Mucosa of descending colon (tissue), 3 donors: ENCODE data around the gene IRX3. TPM values are rescaled to one million over a fixed set of nuclear protein-coding genes. Genes with fewer than 3 reads are reported as not detected.
"Not testable (repeated sequence)": the region's sequence is repeated elsewhere in the genome, so short reads cannot be mapped to it uniquely, and the experiment has no call there.

Source experiments
- ATAC-seq: fragments of 200-7000 bp; cut with Tn5 transposase; one replicate; pipeline ENCODE4 v1.9.1; 2020; ENCODE audit warnings: mild to moderate bottlenecking, moderate library complexity
- DNase-seq, 3 donors: peaks; one replicate each; pipeline ENCODE4 v3.0.0-alpha.2; 2020
- H3K36me3 ChIP-seq: fragments of 200-600 bp; one replicate; pipeline ENCODE4 v1.8.0; 2021; ENCODE audit warnings: low read depth, mild to moderate bottlenecking
- H3K4me1 ChIP-seq: fragments of 200-600 bp; one replicate; pipeline ENCODE4 v1.8.0; 2021; ENCODE audit warnings: low read depth, mild to moderate bottlenecking
- H3K4me3 ChIP-seq: fragments of 200-600 bp; one replicate; pipeline ENCODE4 v1.8.0; 2021; ENCODE audit warnings: mild to moderate bottlenecking
- H3K9me3 ChIP-seq: fragments of 200-600 bp; one replicate; pipeline ENCODE4 v1.8.0; 2021; ENCODE audit warnings: mild to moderate bottlenecking
- intact Hi-C, 2 donors: fragments of 100-400 bp; cut with DNase I in 1 of 2; cut with micrococcal nuclease in 1 of 2; formaldehyde crosslinking; loops; one replicate each; pipeline versions ENCODE4 v1.11.0 to v1.11.1; 2022; cut with DNase I, micrococcal nuclease
- total RNA-seq, 3 donors: library from RNA; stranded (reverse); fragmentation: NEBNext Ultra II Directional in 2 of 3; extraction: Animal tissue kit (Norgen Biotek cat#: 25700) in 2 of 3; gene quantifications; one replicate each; pipeline versions ENCODE4 v1.2.1 to v1.2.4, GENCODE V29; 2021 to 2023
- TF ChIP-seq, protein P1 (sequence below): fragments of 200-600 bp; IDR thresholded peaks from one replicate; pipeline ENCODE4 v1.8.0; 2022; ENCODE audit warnings: antibody characterized with exemption, mild to moderate bottlenecking
- donor health status: DM: no; HTN: no; CAD: no; lungs with moderate emphysema.
- donor health status: DM: no; HTN: no; CAD: no.
- donor health status: DM: no; HTN: yes; CAD: no.

Gene IRX3
- total RNA-seq, 3 donors from 2014 or later = 0.44 TPM; not detected in 2

DNA sequence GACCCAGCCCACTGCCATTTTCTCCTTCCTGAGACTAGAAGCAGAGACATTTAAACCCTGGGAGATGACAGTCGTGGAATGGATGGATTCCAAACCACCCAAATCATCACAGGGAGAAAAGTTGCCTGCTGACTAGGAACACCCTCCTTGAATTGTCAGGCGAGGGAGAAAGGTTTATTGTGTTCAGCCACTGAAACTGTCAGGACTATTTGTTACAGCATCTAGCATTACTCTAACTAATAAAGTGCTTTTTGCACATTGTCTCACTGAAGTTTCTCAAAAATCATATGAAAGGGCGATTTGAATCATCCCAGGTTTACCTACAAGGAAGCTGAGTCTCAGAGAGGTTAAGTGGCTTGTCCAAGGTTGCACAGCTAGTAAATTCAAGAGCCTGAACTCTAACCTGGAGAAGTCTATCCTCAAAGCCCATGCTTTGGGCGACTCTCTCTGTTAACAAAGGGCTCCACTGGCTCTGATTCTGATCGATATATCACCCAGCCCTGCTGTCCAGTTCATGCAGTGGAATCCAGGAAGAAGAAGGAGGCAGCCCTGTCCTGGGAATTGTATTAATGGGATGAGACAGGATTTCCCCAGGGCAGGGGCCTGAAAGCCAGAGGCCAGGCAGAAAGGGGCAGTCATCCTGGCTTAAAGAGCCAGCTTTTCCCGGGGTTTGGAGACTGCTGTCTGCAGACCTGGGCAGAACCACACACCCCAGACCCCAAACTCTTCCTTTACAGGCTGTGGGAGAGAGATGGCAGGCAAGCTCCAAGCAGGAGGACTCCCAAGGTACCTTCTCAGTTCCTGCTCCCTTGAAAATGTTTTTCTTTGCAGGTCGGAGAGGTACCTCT lies 37.5 kb downstream of the IRX3 start:
- DNase-seq (no peak), ATAC-seq (no peak)
- no peaks in the 10 kb centered on the region for H3K9me3 ChIP-seq
- no peaks in the 10 kb centered on the region for H3K4me1 ChIP-seq
- no peak overlapping the region for H3K4me3 ChIP-seq
- TF ChIP-seq, protein P1, sequence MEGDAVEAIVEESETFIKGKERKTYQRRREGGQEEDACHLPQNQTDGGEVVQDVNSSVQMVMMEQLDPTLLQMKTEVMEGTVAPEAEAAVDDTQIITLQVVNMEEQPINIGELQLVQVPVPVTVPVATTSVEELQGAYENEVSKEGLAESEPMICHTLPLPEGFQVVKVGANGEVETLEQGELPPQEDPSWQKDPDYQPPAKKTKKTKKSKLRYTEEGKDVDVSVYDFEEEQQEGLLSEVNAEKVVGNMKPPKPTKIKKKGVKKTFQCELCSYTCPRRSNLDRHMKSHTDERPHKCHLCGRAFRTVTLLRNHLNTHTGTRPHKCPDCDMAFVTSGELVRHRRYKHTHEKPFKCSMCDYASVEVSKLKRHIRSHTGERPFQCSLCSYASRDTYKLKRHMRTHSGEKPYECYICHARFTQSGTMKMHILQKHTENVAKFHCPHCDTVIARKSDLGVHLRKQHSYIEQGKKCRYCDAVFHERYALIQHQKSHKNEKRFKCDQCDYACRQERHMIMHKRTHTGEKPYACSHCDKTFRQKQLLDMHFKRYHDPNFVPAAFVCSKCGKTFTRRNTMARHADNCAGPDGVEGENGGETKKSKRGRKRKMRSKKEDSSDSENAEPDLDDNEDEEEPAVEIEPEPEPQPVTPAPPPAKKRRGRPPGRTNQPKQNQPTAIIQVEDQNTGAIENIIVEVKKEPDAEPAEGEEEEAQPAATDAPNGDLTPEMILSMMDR = no peak
- intact Hi-C loops = no loop called here
- no peaks in the 10 kb centered on the region for H3K36me3 ChIP-seq

DNA sequence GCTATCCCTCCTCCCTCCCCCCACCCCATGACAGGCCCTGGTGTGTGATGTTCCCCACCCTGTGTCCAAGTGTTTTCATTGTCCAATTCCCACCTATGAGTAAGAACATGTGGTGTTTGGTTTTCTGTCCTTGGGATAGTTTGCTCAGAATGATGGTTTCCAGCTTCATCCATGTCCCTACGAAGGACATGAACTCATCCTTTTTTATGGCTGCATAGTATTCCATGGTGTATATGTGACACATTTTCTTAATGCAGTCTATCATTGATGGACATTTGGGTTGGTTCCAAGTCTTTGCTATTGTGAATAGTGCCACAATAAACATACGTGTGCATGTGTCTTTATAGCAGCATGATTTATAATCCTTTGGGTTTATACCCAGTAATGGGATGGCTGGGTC lies 38.9 kb downstream of the IRX3 start:
- H3K4me3 ChIP-seq, H3K4me1 ChIP-seq, DNase-seq, intact Hi-C loops, H3K36me3 ChIP-seq, ATAC-seq, H3K9me3 ChIP-seq: not testable (repeated sequence)

DNA sequence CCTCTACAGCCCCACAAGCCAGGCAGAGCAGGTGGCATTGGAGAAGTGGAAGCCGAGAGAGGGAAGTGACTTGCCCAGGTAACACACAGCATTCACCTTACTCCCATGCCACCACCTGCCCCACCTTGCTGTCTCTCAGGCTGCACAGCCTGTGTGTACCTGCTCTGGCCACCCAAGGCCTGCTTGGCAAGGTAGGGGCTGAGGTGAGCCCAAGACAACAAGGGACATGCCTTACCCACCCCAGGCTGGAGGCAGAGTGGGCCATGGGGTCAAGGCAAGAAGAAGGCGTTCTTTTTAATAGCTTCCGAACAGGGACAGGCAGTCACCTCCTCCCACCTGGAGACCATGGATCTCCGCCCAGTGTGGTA lies 40.1 kb downstream of the IRX3 start:
- Histone ChIP-seq H3K4me1 (no peaks in the 10 kb centered on the region), H3K4me3 (no peak overlapping the region), H3K36me3 (no peaks in the 10 kb centered on the region), H3K9me3 (no peaks in the 10 kb centered on the region)
- DNase-seq = no peak
- TF ChIP-seq, protein P1 = no peak
- intact Hi-C loops = no loop called here
- ATAC-seq = no peak

DNA sequence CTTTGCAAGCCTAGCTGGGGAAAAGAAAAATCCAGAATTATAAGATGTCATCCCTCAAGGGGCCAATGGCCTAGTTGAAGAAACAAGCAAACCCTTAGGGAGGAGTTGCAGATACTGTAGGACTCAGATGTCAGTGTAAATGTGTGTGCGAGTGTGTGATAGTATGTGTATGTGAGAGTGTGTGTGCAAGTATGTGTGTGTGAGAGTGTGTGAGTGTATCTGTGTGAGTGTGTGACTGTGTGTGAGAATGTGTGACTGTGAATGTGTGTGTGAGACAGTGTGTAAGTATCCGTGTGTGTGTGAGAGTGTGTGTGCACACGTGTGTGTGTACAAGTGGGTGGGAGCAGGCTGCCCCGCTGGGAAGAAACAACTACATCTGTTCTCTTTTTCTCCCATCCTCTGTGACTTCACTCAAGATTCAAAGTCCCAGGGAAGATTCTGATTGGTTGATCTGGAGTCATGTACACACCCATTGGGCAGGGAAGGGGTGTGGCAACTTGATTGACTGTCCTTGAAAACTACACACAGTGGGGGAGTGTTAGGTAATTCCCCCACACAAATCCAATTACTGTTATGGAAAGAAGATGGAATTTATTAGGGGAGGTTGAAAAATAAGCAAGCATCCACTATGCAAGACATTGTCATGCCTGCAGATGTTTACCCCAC lies 40.7 kb downstream of the IRX3 start:
- ATAC-seq (no peak), DNase-seq (no peak)
- Histone ChIP-seq H3K36me3 (no peaks in the 10 kb centered on the region), H3K9me3 (no peaks in the 10 kb centered on the region), H3K4me1 (no peaks in the 10 kb centered on the region), H3K4me3 (no peak overlapping the region)
- TF ChIP-seq, protein P1 = no peak
- intact Hi-C loops = no loop called here

DNA sequence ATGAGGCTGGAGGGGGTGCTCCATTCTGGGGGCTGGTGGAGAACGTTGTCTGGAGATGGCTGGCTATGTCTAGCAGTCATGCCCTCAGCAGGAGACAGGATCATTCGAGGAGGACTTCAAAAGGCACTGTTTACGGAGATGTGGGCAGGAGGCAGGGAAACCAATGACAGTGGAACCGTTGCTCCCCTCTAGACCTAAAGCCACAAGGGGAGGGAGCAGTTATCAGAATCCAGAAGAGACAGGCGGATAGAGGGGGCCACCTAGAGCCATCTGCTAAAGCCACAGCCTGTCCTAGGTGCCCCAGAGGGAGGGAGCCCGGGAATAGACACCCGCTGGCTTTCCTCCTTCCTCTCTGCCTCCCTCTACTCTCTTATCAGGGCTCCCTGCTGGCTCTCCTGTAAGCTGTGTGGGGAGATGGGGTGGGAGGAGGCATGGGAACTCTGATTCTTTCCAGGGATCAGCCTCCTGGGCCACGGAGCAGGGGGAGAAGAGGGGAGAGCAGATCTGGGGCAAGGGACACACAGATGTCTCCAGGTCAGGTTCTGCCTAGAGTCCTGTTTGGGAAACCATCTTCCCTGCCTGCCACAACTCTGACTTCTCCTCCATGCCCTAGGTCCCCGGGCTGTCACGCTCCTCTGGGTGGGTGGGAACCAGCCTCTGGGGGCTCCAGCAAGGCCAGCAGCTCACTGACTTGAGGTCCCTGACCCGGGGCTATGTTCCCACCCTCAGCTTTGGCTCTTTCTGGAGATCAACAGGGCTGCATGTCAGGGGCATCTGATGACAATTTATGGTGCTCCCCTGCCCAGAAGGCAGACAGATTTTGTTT lies 42.3 kb downstream of the IRX3 start:
- ATAC-seq (no peak), DNase-seq (no peak)
- TF ChIP-seq, protein P1 = no peak
- no peak overlapping the region for H3K4me3 ChIP-seq
- no peaks in the 10 kb centered on the region for H3K9me3 ChIP-seq
- intact Hi-C loops = no loop called here
- no peaks in the 10 kb centered on the region for H3K4me1 ChIP-seq
- H3K36me3 ChIP-seq = no peaks in the 10 kb centered on the region

DNA sequence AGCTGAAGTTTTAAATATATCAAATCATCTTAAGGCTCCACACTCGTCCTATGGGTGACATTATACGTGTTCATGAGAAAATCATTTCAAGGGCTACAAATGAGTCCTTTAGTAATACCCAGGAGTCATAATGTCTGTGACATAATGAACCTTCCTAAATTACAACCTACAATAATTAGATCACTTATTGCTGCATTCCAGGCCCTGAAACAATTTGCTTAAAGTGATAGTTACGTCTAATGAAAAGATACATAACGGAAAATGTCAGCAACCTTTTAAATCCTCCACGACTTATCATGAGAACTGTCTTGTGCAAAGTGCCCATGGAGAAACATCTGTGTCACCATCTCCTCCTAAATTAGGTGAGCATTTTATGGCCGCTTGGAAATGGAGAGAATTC lies 43.4 kb downstream of the IRX3 start:
- ATAC-seq = no peak
- no peak overlapping the region for H3K4me3 ChIP-seq
- H3K4me1 ChIP-seq = no peaks in the 10 kb centered on the region
- no peaks in the 10 kb centered on the region for H3K36me3 ChIP-seq
- TF ChIP-seq, protein P1 = no peak
- DNase-seq = no peak
- H3K9me3 ChIP-seq = no peaks in the 10 kb centered on the region
- intact Hi-C loops = no loop called here
